Skeletal muscle cell (primary cell): Measurements from ENCODE around the gene NDUFAF4.

Experiments used
- DNase-seq: peaks from one replicate; pipeline ENCODE4 v3.0.0-alpha.2; 2010; ENCODE audit warnings: low read depth
- H3K4me3 ChIP-seq: 2 replicates; pipeline ENCODE4 v1.5.1; 2011; ENCODE audit warnings: low read depth, mild to moderate bottlenecking, control low read depth, low read length, moderate library complexity

The NDUFAF4 gene

GRCh38 chr6:96897396-96898240, at the start of gene NDUFAF4:
NDUFAF4 (minus strand) TSS chr6:96897891; CDS start chr6:96897801, 90 bp downstream.
- DNase-seq: peak; percentile 75
- H3K4me3 ChIP-seq: peak within 1 kb of the TSS; percentile 80

- DNase-seq: no peak
- H3K4me3 ChIP-seq: no peak overlapping the region
These were observed 49.4 kb upstream of the NDUFAF4 start for GRCh38 chr6:96947055-96947454.

GRCh38 chr6:96943555-96944215, 46.0 kb upstream of the NDUFAF4 start:
- H3K4me3 ChIP-seq: no peak overlapping the region
- DNase-seq: no peak

- no peak for DNase-seq
- H3K4me3 ChIP-seq: no peak overlapping the region
These were observed 45.0 kb upstream of the NDUFAF4 start for GRCh38 chr6:96942676-96943075.

- no peak for DNase-seq
- no peak overlapping the region for H3K4me3 ChIP-seq
These were observed 42.6 kb upstream of the NDUFAF4 start for GRCh38 chr6:96940322-96940721.

- DNase-seq: peak; percentile 49
- H3K4me3 ChIP-seq: no peak overlapping the region
These were observed 41.5 kb upstream of the NDUFAF4 start for GRCh38 chr6:96939007-96939805.

- no peak overlapping the region for H3K4me3 ChIP-seq
- DNase-seq: no peak
These were observed 36.4 kb upstream of the NDUFAF4 start for GRCh38 chr6:96934087-96934486.

- H3K4me3 ChIP-seq: no peak overlapping the region
- DNase-seq: no peak
These were observed 33.5 kb upstream of the NDUFAF4 start for GRCh38 chr6:96931198-96931597.

GRCh38 chr6:96929741-96930140, 32.0 kb upstream of the NDUFAF4 start:
- no peak for DNase-seq
- no peak overlapping the region for H3K4me3 ChIP-seq

- H3K4me3 ChIP-seq: no peak overlapping the region
- no peak for DNase-seq
These were observed 30.0 kb upstream of the NDUFAF4 start for GRCh38 chr6:96927660-96928059.

- H3K4me3 ChIP-seq: no peak overlapping the region
- DNase-seq: no peak
These were observed 28.7 kb upstream of the NDUFAF4 start for GRCh38 chr6:96926425-96926824.

- H3K4me3 ChIP-seq: no peak overlapping the region
- DNase-seq: no peak
These were observed 27.6 kb upstream of the NDUFAF4 start for GRCh38 chr6:96925290-96925687.

GRCh38 chr6:96923871-96924493, 26.3 kb upstream of the NDUFAF4 start:
- DNase-seq: no peak
- H3K4me3 ChIP-seq: peak overlapping the region; percentile 57

GRCh38 chr6:96923400-96923799, 25.7 kb upstream of the NDUFAF4 start:
- no peak overlapping the region for H3K4me3 ChIP-seq
- no peak for DNase-seq

- no peak overlapping the region for H3K4me3 ChIP-seq
These were observed 19.4 kb upstream of the NDUFAF4 start for GRCh38 chr6:96917098-96917497.

GRCh38 chr6:96913621-96914020, 15.9 kb upstream of the NDUFAF4 start:
- no peak for DNase-seq

More at GRCh38 chr6:96917098-96917497, 19.4 kb upstream of the NDUFAF4 start:
- DNase-seq: no peak

GRCh38 chr6:96911751-96912150, 14.1 kb upstream of the NDUFAF4 start:
- no peak for DNase-seq

More at GRCh38 chr6:96913621-96914020, 15.9 kb upstream of the NDUFAF4 start:
- no peak overlapping the region for H3K4me3 ChIP-seq

GRCh38 chr6:96911171-96911570, 13.5 kb upstream of the NDUFAF4 start:
- H3K4me3 ChIP-seq: no peak overlapping the region
- no peak for DNase-seq

More at GRCh38 chr6:96911751-96912150, 14.1 kb upstream of the NDUFAF4 start:
- no peak overlapping the region for H3K4me3 ChIP-seq

GRCh38 chr6:96909811-96910210, 12.1 kb upstream of the NDUFAF4 start:
- no peak for DNase-seq
- H3K4me3 ChIP-seq: no peak overlapping the region
